Trophoblast cell (in vitro differentiated cells and primary cell): ENCODE data around the gene TMCC1.

ENCODE experiments used
- DNase-seq, 2 donors: peaks; one replicate each; pipeline ENCODE4 v3.0.0-alpha.2; 2016
- H2AFZ ChIP-seq: 2 replicates; pipeline ENCODE4 v1.6.1; 2013; ENCODE audit warnings: low read length, moderate library complexity, mild to moderate bottlenecking; ENCODE audit not compliant: insufficient read depth, poor library complexity
- H2AK5ac ChIP-seq: 2 replicates; pipeline ENCODE4 v1.6.1; 2013; ENCODE audit warnings: mild to moderate bottlenecking, low read length
- H2BK120ac ChIP-seq: 2 replicates; pipeline ENCODE4 v1.6.1; 2013; ENCODE audit warnings: low read length, mild to moderate bottlenecking, moderate library complexity; ENCODE audit not compliant: insufficient read depth, poor library complexity
- H2BK12ac ChIP-seq: 2 replicates; pipeline ENCODE4 v1.6.1; 2013; ENCODE audit warnings: mild to moderate bottlenecking, low read length, moderate library complexity
- H2BK5ac ChIP-seq: 2 replicates; pipeline ENCODE4 v1.6.1; 2013; ENCODE audit warnings: low read length, low read depth, moderate library complexity, mild to moderate bottlenecking; ENCODE audit not compliant: poor library complexity
- H3K14ac ChIP-seq: 2 replicates; pipeline ENCODE4 v1.6.1; 2013; ENCODE audit warnings: mild to moderate bottlenecking, low read length
- H3K18ac ChIP-seq: 2 replicates; pipeline ENCODE4 v1.6.1; 2013; ENCODE audit warnings: mild to moderate bottlenecking, low read length
- H3K23ac ChIP-seq: 2 replicates; pipeline ENCODE4 v1.6.1; 2013; ENCODE audit warnings: low read length
- H3K27ac ChIP-seq: 2 replicates; pipeline ENCODE4 v1.5.1; 2013; ENCODE audit warnings: low read depth, mild to moderate bottlenecking, inconsistent platforms, low read length, moderate library complexity
- H3K27me3 ChIP-seq: 2 replicates; pipeline ENCODE4 v1.6.1; 2013; ENCODE audit warnings: inconsistent platforms, mild to moderate bottlenecking, low read length, moderate library complexity; ENCODE audit not compliant: insufficient read depth
- H3K36me3 ChIP-seq, 2 experiments: 1 replicate in 1 of 2; 2 replicates in 1 of 2; pipeline ENCODE4 v1.6.1; 2013; ENCODE audit warnings: low read length in 2 of 2, mild to moderate bottlenecking in 2 of 2, moderate library complexity in 1 of 2; ENCODE audit not compliant: insufficient read depth in 2 of 2, control insufficient read depth in 1 of 2
- H3K4ac ChIP-seq: 2 replicates; pipeline ENCODE4 v1.6.1; 2013; ENCODE audit warnings: low read depth, mild to moderate bottlenecking, low read length, moderate library complexity
- H3K4me1 ChIP-seq, 2 experiments: 1 replicate in 1 of 2; 2 replicates in 1 of 2; pipeline ENCODE4 v1.6.1; 2013; ENCODE audit warnings: low read length in 2 of 2, mild to moderate bottlenecking in 2 of 2, moderate library complexity in 1 of 2; ENCODE audit not compliant: insufficient read depth in 2 of 2, control insufficient read depth in 1 of 2
- H3K4me2 ChIP-seq: 2 replicates; pipeline ENCODE4 v1.6.1; 2013; ENCODE audit warnings: inconsistent platforms, mild to moderate bottlenecking, low read length, moderate library complexity
- H3K4me3 ChIP-seq: 2 replicates; pipeline ENCODE4 v1.5.1; 2013; ENCODE audit warnings: mild to moderate bottlenecking, low read depth, low read length, inconsistent platforms
- H3K79me1 ChIP-seq: one replicate; pipeline ENCODE4 v1.6.1; 2013; ENCODE audit warnings: low read length
- H3K79me2 ChIP-seq: 2 replicates; pipeline ENCODE4 v1.6.1; 2013; ENCODE audit warnings: low read length, mild to moderate bottlenecking; ENCODE audit not compliant: control insufficient read depth, insufficient read depth, poor library complexity
- H3K9ac ChIP-seq: 2 replicates; pipeline ENCODE4 v1.6.1; 2013; ENCODE audit warnings: mild to moderate bottlenecking, low read length
- H3K9me3 ChIP-seq: 2 replicates; pipeline ENCODE4 v1.6.1; 2013; ENCODE audit warnings: low read depth, mild to moderate bottlenecking, control low read depth, inconsistent platforms, low read length; ENCODE audit not compliant: insufficient read depth
- H4K12ac ChIP-seq: 2 replicates; pipeline ENCODE4 v1.6.1; 2013; ENCODE audit warnings: low read depth, mild to moderate bottlenecking, low read length, moderate library complexity
- H4K8ac ChIP-seq: 2 replicates; pipeline ENCODE4 v1.6.1; 2013; ENCODE audit warnings: low read depth, mild to moderate bottlenecking, low read length, moderate library complexity
- H4K91ac ChIP-seq: one replicate; pipeline ENCODE4 v1.6.1; 2013; ENCODE audit warnings: low read depth, mild to moderate bottlenecking, low read length, moderate library complexity
- WGBS: extraction: QIAGEN DNeasy Blood & Tissue Kit; methylation state at CpG from one replicate; pipeline ENCODE4 v1.1.7; 2013; ENCODE audit warnings: missing lambda C conversion rate; ENCODE audit not compliant: insufficient read length, insufficient coverage; ENCODE audit errors: extremely low coverage; 5-methylcytosine and 5-hydroxymethylcytosine counted together

Gene TMCC1

DNA sequence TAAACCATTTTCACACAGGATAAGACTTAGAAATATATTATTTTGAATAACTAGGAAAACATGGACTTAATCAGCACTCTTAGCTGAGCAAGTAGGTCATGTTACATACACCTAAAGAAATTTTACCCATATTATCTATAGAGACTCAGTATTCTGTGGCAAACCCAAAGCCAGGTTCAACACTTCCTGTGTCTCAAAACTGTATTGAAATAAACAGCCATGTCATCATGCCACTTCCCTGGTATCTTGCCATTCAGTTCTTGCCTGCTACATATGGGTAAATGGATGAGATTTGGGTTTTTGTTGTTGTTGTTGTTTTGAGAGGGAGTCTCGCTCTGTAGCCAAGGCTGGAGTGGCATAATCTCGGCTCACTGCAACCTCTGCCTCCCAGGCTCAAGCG, 145.5 kb downstream of the TMCC1 start:
- Histone ChIP-seq H3K23ac (no peak overlapping the region), H3K36me3 (no peaks in the 10 kb centered on the region), H2BK120ac (no peak overlapping the region), H3K4me1 (peaks cover 0 to 2% of the 10 kb centered on the region in 2 experiments), H3K27me3 (no peaks in the 10 kb centered on the region), H2BK5ac (no peak overlapping the region), H2AK5ac (no peak overlapping the region), H4K12ac (no peak overlapping the region), H3K27ac (no peak overlapping the region), H3K9ac (no peak overlapping the region), H3K4me2 (no peak overlapping the region), H3K4ac (no peak overlapping the region), H2BK12ac (no peak overlapping the region), H4K91ac (no peak overlapping the region), H3K79me1 (no peaks in the 10 kb centered on the region), H3K9me3 (no peaks in the 10 kb centered on the region), H4K8ac (no peak overlapping the region), H3K18ac (no peak overlapping the region), H2AFZ (no peak overlapping the region), H3K14ac (no peak overlapping the region), H3K4me3 (no peak overlapping the region), H3K79me2 (no peaks in the 10 kb centered on the region)
- no peak for DNase-seq
- no CpG with 5 or more reads among the region's 3 CpGs for whole genome bisulfite sequencing

DNA sequence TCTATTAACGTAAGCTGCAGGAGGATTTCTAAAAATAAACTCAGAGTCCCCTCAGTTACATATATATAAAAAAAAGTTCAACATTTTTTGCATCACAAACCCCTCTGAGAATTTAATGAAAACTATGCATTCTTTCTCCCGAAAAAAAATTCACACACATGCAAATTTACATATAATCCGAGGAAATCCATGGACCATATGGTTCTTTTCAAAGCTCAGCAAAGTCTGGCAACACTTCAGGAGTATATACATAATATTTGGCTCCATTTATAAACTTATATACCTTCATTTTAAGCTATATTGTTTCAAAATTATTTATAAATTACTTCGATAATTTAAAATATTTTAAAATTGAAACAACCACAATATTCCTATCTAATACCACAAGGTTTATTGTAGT, 146.4 kb downstream of the TMCC1 start:
- H2AK5ac ChIP-seq, result no peak overlapping the region
- H4K91ac ChIP-seq, result no peak overlapping the region
- H3K79me1 ChIP-seq, result no peaks in the 10 kb centered on the region
- H3K36me3 ChIP-seq, result no peaks in the 10 kb centered on the region
- H3K27ac ChIP-seq, result no peak overlapping the region
- no peak for DNase-seq
- H4K12ac ChIP-seq, result no peak overlapping the region
- H3K4me2 ChIP-seq, result no peak overlapping the region
- no peak overlapping the region for H2AFZ ChIP-seq
- H3K9ac ChIP-seq, result no peak overlapping the region
- no peak overlapping the region for H3K23ac ChIP-seq
- H2BK5ac ChIP-seq, result no peak overlapping the region
- H3K4me3 ChIP-seq, result no peak overlapping the region
- WGBS, result no CpG with 5 or more reads among the region's 4 CpGs
- H2BK120ac ChIP-seq, result no peak overlapping the region
- no peaks in the 10 kb centered on the region for H3K9me3 ChIP-seq
- no peak overlapping the region for H3K18ac ChIP-seq
- H3K14ac ChIP-seq, result no peak overlapping the region
- H3K79me2 ChIP-seq, result no peaks in the 10 kb centered on the region
- H3K4me1 ChIP-seq, result peaks cover 0 to 2% of the 10 kb centered on the region in 2 experiments
- no peak overlapping the region for H4K8ac ChIP-seq
- H3K27me3 ChIP-seq, result no peaks in the 10 kb centered on the region
- no peak overlapping the region for H2BK12ac ChIP-seq
- no peak overlapping the region for H3K4ac ChIP-seq

DNA sequence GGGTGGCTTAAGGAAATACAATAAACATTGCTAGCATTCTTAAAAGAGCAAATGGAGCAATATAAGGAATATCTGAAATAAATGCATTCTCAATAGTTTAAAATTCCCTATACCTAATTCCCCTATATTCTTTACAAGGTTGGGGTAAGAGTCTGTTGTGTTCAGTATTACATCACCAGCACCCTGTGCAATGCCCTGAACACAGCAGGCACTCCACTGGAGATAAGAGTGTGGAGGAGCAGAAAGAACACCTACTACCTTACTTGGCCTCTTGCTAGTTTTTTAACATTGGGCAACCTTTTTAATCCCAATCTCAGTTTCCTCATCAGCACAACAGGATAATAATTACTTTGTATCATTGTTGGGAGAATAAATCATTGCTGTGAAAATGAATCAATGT, 146.9 kb downstream of the TMCC1 start:
- Histone ChIP-seq H3K4me2 (no peak overlapping the region), H3K14ac (no peak overlapping the region), H3K79me1 (no peaks in the 10 kb centered on the region), H3K9me3 (no peaks in the 10 kb centered on the region), H3K4ac (peak overlapping the region; percentile 33), H3K23ac (no peak overlapping the region), H2BK12ac (no peak overlapping the region), H2BK5ac (no peak overlapping the region), H3K79me2 (no peaks in the 10 kb centered on the region), H2AK5ac (no peak overlapping the region), H3K18ac (no peak overlapping the region), H2BK120ac (no peak overlapping the region), H3K4me3 (no peak overlapping the region), H3K4me1 (peaks cover 0 to 2% of the 10 kb centered on the region in 2 experiments), H3K27ac (no peak overlapping the region), H4K12ac (no peak overlapping the region), H4K8ac (no peak overlapping the region), H4K91ac (no peak overlapping the region), H3K9ac (no peak overlapping the region), H3K27me3 (no peaks in the 10 kb centered on the region), H2AFZ (no peak overlapping the region), H3K36me3 (no peaks in the 10 kb centered on the region)
- DNase-seq, result no peak

DNA sequence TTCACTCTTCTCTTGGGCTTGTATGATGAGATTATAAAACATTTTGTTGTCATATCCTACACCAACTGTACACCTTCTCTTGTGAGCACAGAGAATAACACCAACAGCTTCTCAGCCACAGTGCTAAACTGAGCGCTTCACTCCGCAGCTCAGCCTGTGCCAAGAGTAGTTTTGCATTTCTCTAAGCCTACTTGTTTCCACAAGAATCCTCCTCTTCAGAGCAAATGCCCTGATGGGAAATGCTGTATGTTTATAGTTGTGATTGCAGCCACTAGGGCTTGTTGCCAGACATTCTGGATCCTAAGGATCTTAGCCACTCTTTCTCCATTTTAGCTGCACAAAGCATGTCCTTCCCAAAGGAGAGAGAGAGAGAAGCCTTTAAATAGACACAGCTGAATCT, 148.3 kb downstream of the TMCC1 start:
- Histone ChIP-seq H3K27me3 (no peaks in the 10 kb centered on the region), H3K9me3 (no peaks in the 10 kb centered on the region), H3K23ac (no peak overlapping the region), H4K91ac (no peak overlapping the region), H2BK120ac (no peak overlapping the region), H3K4ac (no peak overlapping the region), H3K79me2 (no peaks in the 10 kb centered on the region), H3K4me3 (no peak overlapping the region), H3K14ac (no peak overlapping the region), H3K4me2 (no peak overlapping the region), H4K8ac (no peak overlapping the region), H2AK5ac (no peak overlapping the region), H3K9ac (no peak overlapping the region), H3K4me1 (peaks cover 0 to 2% of the 10 kb centered on the region in 2 experiments), H3K18ac (no peak overlapping the region), H2BK5ac (no peak overlapping the region), H3K79me1 (no peaks in the 10 kb centered on the region), H2BK12ac (no peak overlapping the region), H4K12ac (no peak overlapping the region), H3K27ac (no peak overlapping the region), H2AFZ (no peak overlapping the region), H3K36me3 (no peaks in the 10 kb centered on the region)
- no CpG with 5 or more reads among the region's 2 CpGs for WGBS
- no peak for DNase-seq
